GM18499 (cell line): Measurements from ENCODE around the gene SRP9.
"Not testable (repeated sequence)": the region's sequence is repeated elsewhere in the genome, so short reads cannot be mapped to it uniquely, and the experiment has no call there.

Experiments used
- ATAC-seq: cut with Tn5 transposase; IDR thresholded peaks from one replicate; pipeline ENCODE4 v1.9.1; 2021; ENCODE audit warnings: moderate number of reproducible peaks; ENCODE audit not compliant: insufficient read depth, unreplicated experiment

SRP9 gene

GRCh38 chr1:225812488-225813213 is 35.0 kb downstream of the SRP9 start:
- no peak for ATAC-seq

DNA sequence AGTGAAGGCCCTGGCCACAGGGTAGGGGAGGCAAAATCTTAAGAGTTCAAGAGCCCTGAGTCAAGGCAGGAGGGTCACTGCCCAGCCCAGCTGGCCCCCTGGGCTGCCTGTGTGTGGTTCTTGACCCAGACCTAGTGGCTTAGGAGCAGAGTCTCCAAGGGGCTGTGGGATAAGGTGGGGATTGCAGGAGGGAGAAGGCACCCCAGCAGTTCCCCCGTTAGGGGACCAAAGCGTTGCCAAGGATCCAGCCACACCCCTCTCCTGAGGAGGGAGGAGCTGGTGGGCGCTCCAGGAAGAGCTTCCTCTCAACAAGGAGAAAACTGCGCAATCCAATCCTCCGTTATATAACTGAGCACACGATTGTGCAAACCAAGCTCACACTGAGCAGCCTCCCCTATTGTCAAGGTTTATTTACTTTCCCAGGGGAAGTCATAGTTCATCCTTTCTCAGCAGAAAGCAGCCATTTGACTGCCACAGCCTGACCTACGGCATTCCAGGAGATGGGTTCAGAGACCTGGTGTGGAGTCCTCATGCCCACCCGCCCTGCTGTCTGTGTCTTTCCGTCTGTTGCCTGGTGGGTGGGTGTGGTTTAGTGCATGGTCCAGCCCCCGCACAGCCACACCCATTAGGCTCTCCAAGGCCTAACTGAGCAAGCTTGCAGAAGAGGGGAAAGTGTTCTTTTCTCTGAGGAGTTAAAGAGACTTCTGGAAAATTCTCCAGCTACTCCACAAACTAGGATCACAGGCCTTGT is 35.8 kb downstream of the SRP9 start:
- ATAC-seq = no peak

- no peak for ATAC-seq
Measured at GRCh38 chr1:225814381-225814780, 36.8 kb downstream of the SRP9 start.

GRCh38 chr1:225815090-225815489 is 37.5 kb downstream of the SRP9 start:
- not testable (repeated sequence) for ATAC-seq

- ATAC-seq = no peak
Measured at GRCh38 chr1:225815526-225816178, 38.0 kb downstream of the SRP9 start.

- no peak for ATAC-seq
Measured at GRCh38 chr1:225816643-225817538, 39.3 kb downstream of the SRP9 start.

DNA sequence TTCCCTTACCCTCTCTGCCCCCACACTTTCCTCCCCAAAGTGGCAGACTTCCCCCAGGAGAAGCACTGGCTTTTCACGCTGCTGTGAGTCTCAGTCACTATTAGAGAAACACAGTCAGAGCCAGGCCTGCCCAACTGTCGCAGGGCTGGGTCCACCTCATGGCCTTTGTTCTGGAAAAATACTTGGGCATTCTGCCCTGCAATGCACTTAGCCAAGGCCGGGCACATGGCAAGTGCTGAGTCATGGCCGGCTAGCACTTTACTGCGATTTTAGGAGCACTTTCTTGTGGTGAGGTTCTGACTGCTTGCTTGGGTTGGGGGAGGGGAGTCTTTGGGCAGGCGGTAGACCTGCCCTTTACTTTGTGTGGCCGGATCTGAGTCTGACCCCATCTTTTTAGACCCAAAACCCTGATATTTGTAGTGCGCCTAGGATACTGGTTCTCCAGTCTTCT is 40.0 kb downstream of the SRP9 start:
- ATAC-seq = no peak

DNA sequence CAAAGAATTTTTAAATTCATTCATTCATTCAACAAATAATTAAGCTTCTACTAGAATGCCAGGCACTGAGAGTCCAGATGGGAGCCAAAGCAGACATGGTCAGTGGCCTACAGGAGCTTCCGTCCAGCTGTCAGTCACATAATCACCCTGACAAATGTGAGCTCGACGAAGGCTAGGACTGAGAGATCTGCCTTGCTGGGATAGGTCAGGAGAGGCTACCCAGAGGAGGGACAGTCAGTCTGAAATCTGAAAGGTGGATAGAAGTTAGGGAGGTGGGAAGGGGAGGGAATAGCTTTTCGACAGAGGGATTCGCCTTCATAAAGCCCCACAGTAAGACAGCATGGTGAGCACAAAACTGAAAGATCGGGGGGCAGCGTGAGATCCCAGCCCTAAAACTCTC is 40.6 kb downstream of the SRP9 start:
- no peak for ATAC-seq

- no peak for ATAC-seq
Measured at GRCh38 chr1:225819346-225820192, 41.9 kb downstream of the SRP9 start.

DNA sequence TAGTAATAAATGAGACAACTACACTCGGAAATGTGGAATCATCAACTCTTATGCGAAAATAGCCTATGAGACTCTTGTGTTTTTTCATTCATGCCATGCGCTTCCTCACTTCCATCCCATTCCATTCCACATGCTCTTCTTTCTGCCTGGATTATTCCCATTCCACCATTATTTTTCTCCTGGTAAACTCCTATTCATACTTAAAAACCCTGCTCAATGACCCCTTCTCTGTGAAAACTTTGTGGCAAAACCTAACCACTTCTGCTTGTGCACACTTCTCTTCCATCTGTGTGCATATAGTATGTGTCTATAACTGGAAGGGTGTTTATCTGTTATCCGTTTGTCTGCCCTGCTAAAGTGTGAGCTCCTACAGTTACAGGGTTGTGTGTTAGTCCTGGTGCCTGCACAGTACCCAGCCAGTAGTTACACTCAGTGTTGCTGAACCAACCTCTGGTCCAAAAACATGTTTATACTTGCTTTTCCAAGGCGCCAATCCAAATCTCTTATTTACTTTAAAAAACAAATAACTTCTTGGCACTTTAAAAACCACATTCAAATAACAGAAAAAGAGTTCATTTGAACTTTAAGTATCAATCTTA is 43.0 kb downstream of the SRP9 start:
- no peak for ATAC-seq

- ATAC-seq = no peak
Measured at GRCh38 chr1:225822655-225823403, 45.2 kb downstream of the SRP9 start.

DNA sequence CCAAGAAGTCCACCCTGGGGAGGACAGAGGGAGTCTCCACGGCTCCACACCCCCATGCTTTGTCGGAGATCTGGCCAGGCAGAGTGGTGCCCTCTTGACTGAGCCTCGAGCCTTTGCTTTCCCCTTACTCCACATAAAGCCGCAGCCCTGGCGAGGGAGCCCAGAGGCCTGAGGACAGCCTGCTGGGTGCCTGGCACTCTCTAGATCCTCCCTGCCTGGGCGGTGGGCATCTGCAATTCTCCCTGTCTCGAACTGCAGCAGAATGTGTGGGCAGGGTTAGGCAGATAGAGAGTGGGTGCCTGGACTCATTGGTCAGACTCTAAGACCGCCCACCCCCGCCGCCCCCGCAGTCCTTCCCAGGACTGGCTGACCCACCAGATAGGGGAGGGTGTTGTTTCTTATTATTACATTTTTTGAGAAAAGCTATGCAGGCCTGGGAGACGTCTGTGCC is 46.2 kb downstream of the SRP9 start:
- no peak for ATAC-seq

DNA sequence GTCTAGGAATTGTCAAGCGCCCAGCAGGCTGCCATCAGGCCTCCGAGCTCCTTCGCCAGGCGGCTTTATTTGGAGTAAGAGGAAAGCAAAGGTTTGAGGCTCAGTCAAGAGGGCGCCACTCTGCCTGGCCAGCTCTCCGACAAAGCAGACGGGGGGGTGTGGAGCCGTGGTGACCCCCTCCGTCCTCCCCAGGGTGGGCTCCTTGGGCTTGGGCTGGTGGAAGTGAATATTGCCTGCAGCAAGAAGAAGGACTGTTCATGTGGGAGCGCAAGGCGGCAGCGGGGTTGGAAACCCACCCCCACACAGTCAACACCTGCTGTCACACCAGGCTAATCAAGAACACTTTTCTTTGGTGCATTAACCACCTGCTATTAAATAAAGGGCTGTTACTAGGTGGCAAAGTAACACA is 46.9 kb downstream of the SRP9 start:
- no peak for ATAC-seq

- no peak for ATAC-seq
Measured at GRCh38 chr1:225825078-225825477, 47.5 kb downstream of the SRP9 start.

DNA sequence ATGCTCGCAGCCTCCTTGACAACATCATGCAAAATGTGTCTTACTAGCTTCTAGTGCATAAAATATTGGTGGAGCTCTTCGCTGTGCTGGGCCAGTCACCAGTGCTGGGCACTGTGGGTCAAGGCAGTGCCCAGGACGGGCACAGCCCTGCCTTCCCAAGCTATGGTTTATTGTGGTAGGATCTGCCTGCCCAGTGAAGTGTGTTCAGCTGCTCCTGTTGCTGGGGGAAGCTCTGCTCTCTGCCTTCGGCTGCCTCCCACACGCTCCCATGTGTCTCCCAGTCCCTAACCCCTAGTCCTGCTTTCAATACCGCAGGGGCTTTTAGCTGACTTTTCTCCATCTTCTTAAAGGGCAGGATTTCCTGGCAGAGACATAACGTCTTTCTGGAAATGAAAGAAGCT is 48.0 kb downstream of the SRP9 start:
- ATAC-seq = no peak

- no peak for ATAC-seq
Measured at GRCh38 chr1:225827076-225827475, 49.5 kb downstream of the SRP9 start.

DNA sequence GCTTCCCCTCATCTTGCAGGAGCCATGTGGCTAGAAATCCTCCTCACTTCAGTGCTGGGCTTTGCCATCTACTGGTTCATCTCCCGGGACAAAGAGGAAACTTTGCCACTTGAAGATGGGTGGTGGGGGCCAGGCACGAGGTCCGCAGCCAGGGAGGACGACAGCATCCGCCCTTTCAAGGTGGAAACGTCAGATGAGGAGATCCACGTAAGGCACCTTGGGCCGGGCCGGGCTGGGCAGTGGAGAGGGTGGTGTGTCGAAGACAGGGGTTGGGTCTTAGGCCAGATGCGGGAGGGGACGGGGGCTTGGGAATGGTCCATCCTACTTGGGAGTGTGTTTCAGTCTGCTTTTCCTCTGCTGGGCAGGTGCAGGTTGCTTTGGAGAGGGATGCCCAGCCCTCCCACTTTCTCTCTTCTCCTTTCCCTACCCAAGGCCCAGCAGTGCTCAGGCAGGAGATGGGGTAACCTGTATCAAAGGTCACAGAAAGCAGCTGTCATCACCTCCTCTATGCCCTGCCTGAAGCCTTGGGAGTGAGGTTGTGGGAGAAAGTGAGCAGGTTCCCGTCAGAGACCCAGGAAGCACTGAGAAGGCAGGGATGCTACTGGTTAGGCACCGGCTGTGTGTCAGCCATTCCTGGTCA is 51.2 kb downstream of the SRP9 start:
- no peak for ATAC-seq

DNA sequence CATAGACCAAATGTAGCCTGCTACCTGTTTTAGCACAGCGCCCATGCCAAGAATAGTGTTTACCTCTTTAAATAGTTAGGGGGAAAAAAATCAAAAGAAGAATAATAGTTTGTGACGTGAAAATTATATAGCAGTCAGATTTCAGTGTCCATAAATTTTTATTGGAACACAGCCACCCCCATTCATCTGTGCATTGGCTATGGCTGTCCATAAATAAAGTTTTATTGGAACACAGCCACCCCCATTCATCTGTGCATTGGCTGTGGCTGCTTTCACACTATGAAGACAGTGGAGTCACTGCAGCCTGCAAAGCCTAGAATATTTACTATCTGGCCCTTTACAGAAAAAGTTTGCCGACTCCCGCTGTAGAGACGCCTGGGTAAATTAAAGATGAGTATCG is 53.2 kb downstream of the SRP9 start:
- no peak for ATAC-seq
